GM18511 (cell line): ENCODE data around the gene PTK6.

Experiments
- ATAC-seq: cut with Tn5 transposase; IDR thresholded peaks from one replicate; pipeline ENCODE4 v1.9.1; 2021; ENCODE audit warnings: mild to moderate bottlenecking, moderate library complexity; ENCODE audit not compliant: unreplicated experiment

Gene PTK6

DNA sequence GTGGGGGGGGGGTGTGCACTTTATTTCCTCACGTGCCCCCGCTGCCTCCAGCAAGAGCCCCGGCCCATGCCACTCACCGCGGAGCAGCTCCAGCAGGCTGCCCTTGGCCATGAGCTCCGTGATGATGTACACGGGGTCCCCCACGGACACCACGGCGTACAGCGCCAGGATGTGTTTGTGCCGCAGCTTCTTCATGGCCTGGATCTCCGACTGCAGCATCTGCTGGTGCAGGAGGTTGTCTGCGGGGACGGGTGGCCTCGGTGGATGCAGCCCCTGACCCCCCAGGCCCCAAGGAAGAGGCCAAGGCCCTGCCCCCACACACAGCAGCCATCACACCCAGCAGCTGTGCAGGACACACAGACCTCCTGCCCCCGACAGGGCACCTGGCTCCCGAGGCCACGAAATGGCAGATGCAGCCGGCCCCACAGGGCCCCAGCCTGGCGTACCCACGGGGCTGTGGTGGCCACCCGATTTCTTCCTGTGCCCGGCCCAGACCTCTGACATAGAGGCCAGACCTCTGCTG, 4.7 kb downstream of the PTK6 start:
- no peak for ATAC-seq

DNA sequence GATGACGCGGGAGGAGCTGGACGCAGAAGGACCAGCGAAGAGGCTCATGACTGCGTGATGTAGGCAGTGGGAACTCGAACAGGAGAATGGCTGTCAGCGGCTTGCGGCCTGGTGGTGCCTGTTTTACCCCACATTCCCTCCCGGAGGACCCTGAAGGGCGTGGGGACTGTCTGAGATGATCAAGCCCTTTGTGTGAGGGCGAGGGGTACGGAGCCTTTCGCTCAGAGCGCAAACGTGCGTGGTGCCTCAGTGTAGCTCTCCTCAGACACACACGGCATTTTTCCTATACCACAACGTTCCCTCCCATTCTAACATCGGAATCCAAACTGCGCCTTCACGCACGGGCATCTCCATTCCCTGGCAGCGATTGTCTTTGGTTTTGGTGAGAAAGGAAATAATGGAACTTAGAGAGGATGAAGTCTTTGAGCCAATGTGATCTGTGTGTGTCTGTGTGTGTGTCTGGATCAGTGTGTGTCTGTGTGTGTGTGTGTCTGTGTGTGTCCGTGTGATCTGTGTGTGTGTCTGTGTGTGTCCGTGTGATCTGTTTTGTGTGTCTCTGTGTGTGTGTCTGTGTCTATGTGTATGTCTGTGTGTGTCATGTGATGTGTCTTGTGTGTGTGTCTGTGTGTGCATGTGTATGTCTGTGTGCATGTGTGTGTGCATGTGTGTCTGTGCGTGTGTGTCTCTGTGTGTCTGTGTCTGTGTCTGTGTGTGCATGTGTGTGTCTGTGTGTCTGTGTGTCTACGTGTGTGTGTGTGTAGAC, 5.3 kb downstream of the PTK6 start:
- ATAC-seq, result no peak

DNA sequence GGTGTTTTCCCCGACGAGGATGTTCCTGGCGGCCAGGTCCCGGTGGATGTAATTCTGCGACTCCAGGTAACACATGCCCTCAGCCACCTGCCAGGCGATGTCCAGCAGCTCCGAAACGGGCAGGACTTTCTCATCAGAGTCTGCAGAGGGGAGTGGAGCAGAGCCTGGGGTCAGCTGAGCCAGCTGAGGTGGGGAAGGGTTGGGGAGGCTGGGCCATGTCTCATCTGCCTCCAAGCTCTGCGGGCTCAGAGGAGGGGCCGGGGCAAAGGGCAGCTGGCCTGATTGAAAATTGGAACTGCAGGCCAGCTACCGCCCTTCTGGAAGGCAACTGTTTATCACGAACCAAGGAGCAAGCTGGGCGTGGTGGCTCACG, 6.4 kb downstream of the PTK6 start:
- ATAC-seq, result no peak

DNA sequence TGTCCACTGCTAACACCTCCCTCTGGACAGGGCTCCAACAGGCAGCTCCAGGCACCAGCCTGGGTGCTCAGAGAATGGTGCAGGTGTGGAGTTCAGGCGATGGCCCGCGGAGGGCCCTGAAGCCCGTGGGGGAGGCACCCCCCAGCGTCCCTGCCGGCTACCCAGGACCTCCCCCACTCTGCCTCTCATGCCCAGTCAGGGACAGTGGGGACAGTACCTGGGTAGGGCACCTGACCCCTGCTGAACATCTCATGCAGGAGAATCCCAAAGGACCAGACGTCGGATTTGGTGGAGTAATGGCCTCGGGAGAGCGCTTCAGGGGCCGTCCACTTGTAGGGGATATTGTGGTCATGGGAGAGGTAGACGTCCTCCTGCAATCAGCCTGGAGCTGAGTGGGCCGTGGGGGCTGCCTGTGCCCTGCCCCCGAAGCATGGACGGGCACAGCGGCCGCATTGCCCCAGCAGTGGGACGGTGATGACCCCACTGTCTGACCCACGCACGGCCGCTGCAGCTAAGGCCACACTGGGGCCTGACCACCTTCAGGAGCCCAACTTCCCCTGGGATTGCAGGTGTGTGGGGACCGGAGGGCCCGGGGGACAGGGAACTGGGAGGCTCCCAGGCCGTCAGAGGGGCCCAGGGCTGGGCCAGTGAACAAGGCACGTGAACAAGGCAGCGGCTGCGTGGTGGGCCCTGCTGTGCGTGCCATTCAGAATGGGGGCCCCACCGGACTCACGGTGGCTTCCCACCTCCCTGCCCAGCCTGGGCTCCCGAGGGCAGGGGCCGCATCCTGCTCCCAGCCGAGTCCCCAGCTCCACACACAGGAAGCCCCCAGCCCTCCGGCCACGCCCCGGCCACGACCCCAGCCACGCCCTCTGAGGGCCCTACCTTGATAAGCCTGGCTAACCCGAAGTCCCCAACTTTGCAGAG, 7.1 kb downstream of the PTK6 start:
- ATAC-seq, result no peak

DNA sequence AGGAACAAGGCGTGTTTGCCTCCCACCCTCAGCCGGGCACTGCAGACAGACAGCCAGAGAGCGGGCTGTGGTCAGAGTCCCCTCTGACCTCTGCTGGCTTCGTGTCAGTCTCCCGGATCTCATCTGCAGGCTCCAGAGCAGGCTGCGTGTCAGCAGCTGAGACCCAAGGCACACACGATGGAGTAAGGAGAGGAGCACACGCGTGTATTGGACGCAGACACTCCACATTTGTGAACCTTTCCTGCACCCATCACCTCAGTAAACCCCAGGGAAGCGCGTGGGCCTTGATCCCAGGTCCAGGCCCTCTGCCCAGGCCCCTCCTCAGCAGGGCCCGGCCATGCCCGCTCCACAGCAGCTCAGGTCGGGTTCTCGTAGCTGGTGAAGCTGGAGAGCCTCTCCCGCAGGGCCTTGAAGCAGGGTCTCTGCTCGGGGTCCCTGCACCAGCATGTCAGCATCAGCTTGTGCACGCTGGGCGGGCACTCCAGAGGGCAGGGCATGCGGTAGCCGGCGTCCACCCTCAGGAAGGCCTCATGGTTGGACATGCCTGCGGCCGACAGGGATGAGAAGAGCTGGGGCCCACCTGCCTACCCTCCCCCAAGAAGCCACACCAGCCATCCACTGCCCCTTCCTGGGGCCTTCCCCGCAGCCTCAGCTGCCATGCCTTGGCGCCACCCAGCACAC, 7.9 kb downstream of the PTK6 start:
- ATAC-seq, result no peak

DNA sequence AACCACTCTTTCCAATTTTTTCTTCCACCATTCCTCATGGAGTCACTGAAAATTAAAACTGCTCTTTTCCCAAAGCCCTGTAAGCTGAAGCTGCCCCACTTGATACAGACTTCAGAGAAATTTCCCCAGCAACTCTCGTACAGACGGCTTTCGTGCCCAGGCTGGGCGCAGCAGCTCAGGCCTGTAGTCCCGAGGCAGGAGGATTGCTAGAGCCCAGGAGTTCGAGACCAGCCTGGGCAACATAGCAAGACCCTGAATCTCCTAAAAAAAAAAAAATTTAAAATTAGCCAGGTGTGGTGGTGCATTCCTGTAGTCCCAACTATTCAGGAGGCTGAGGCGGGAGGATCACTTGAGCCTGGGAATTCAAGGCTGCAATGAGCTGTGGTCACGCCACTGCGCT, 10.0 kb downstream of the PTK6 start:
- no peak for ATAC-seq

DNA sequence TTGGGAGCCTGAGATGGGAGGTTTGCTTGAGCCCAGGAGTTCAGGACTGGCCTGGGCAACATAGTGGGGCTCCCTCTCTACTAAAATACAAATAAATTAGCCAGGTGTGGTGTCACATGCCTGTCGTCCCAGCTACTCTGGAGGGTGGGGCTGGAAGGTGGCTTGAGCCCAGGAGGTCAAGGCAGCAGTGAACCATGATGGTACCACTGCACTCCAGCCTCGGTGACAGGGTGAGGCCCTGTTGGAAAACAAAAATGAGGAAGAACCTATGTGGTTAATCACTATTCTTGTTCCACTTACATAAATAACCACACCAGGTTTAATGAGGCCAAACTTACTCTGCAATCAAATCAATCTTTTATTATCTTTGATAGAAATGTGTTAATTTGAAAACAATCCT, 11.2 kb downstream of the PTK6 start:
- ATAC-seq, result no peak

DNA sequence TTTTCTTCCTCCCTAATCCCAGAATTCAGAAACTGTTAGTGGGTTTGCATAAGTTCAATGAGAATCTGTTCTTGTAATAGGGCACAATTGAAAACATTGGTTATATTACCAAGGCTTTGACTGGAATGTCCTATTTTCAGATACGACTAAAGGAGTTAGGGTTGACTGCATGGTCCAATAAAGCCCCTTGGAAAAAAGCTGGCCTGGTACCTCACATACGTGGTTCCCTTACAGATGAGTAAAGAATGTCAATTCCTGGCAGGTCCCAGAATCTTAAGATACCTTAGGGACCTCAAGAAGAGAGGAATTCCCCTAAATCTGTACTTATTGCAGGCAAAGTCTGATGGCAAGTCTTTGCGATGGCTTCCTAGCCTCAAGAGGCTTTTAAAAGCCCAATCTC, 12.0 kb downstream of the PTK6 start:
- no peak for ATAC-seq

DNA sequence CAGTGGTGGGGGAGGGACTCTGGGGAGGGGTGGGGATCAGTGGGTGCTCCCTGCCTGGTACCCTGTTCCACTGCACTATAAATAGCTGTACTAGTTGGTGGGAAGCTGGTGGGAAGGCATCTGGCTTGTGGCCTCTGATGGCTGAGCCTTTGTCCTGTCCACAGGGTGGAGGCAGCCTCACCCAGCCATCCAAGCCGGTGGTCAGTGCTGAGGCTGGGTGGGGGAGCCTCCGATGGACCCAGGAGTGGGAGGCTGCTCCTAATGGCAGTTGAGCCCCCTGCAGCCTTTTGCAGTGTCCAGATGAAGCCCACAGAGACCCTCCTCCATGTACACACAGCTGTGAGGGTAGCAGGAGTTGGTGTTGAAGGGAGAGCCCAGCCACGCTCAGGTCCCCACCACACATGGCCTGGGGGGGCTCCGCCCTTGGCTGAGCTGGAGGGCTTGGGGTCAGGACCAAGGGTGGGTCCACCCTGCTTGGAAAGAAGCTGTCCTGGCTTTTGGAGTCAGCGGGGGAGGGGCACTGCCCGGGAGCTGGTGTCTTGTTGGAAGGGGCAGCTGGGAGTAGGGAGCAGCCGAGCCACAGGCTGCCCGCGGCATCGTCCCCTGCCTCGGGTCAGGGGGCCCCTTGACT, 14.1 kb downstream of the PTK6 start:
- no peak for ATAC-seq

DNA sequence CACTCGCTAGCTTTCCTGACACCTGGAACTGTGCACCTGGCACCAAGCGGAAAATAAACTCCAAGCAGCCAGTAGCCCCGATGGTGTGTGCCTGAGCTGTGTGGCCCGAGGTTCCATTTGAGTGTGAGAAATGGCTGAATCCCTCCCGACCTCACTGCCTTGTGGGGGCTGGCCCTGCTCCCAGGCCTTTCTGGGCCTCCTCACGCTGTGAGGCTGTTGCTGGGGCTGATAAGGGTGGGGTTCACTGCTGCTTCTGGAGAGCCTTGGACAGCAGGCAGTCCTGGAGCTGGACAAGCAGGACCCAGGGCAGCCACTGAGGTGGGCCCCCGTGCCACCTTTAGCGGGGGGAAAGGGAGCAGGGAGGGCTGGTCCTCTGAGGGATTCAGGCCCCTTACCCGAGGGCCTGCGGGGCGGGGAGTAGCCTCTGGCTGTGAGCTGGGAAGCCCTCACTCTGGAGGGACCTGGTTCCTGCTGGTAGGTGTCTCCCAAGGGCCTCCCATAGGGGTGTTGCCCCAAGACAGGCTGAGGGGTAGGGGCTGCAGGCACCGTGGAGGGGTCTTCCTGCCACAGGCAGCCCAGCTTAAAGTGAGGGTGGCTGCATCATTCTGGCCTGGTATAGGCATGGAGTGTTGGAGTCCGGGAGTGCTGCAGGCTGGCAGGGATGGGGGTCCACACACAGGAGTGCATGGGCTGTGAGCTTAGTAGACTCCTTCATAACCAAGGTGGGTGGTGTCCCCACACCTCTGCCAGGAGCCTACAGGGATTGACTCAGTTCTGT, 14.9 kb downstream of the PTK6 start:
- ATAC-seq, result no peak

DNA sequence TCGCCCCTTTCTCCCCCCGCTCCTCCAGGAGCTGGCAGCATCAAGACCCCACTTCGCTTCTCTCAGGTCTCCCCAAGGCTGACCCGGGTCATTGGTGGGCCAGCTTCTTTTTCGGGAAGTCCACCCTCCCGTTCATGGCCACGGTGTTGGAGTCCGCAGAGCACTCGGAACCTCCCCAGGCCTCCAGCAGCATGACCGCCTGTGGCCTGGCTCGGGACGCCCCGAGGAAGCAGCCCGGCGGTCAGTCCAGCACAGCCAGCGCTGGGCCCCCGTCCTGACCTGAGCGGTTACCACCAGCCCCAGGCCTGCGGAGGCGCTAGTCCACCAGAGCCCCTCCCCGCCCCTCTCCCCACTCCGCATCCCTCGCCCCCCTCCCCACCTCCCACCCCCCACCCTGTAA, 15.6 kb downstream of the PTK6 start:
- no peak for ATAC-seq

DNA sequence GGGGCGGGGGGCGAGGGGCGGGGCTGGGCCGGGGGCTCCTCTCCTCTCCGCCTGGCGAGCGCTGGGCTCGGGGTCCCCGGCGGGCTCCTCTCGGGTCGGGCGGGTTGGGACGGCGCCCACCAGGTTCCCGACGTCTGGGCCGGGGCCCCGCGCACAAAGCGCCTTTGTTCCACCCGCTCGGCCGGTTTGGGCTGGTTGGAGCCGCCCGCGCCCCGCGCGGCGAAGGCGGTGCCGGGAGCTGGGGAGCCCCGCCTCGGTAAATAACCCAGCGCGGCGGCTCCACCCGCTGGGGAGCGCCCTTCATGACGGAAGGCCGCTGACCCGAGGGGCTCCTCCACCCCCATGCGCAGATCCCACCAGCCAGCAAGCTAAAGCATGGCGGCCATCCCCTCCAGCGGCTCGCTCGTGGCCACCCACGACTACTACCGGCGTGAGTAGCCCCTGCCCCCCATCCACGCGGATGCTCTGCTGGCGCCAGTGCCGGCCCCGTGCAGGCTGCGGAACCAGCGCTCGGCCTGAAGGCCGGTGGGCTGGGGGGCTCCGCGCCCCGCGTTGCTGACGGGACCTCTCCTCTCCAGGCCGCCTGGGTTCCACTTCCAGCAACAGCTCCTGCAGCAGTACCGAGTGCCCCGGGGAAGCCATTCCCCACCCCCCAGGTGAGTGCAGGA, 16.1 kb downstream of the PTK6 start:
- peak; percentile 57 for ATAC-seq

DNA sequence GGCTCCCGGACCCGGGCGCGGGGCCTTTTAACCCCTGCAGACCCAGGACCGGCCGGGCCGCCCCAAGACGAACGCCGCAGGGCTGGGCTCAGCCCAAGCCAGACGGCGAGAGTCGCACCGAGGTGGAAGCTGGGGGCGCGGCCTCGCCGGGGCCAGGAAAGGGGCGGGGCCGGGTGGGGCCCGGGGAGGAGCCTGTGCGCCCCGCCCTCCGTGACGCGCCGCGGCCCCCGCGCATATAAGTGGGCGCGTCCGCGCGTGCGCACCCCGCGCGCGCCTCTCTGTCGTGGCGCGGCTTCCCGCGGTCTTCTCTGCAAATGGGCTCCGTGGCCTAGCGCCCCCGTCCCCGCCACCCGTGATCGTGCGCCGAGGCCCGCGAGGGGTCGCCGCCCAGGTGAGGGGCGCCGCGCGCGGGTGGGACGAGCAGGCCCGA, 16.7 kb downstream of the PTK6 start, which contains the start of gene PPDPF:
TSS of gene PPDPF (plus strand) at position 262 of the 430 bp plus-strand sequence. CDS start 544 bp downstream, outside the sequence.
- peak; percentile 69 for ATAC-seq

DNA sequence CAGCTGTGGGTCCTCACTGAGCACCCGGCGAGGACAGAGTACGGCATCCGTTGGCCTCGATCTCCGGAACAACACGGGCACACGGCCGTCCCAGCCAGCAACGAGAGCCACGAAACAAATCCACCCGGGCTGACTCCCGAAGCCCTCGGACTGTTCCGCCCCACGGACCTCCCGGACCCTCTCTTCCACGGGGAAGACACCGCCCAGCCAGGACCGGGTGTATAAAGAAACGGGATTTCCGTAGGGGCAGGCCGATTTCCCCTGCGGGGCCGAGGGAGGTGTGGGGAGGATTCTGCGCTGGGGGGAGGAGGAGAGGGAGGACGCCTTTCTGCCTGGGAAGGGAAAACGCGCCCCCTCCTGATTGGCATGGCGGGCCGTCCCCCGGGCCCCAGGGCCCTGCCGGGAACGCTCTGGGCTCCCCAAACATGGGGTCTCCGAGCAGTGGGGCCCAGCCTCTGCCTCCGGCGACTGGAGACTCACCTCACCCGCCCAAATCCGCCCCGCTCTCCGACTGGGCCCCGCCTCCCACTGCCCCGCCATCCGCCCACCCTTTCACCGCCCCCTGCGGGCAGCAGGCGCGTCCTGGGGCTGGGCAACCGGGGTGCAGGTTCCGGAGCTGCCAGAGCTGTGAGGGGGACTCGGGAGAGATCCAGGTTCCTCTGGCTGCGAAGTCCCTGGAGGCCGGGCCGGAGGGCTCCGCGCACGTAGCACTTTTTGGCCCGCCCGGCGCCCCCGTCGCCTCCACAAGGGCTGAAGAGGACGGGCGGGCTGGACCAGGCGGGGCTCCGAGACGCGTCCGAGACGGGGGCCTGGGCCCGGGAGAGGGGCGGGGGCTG, 17.3 kb downstream of the PTK6 start:
- ATAC-seq, result peak; percentile 50

DNA sequence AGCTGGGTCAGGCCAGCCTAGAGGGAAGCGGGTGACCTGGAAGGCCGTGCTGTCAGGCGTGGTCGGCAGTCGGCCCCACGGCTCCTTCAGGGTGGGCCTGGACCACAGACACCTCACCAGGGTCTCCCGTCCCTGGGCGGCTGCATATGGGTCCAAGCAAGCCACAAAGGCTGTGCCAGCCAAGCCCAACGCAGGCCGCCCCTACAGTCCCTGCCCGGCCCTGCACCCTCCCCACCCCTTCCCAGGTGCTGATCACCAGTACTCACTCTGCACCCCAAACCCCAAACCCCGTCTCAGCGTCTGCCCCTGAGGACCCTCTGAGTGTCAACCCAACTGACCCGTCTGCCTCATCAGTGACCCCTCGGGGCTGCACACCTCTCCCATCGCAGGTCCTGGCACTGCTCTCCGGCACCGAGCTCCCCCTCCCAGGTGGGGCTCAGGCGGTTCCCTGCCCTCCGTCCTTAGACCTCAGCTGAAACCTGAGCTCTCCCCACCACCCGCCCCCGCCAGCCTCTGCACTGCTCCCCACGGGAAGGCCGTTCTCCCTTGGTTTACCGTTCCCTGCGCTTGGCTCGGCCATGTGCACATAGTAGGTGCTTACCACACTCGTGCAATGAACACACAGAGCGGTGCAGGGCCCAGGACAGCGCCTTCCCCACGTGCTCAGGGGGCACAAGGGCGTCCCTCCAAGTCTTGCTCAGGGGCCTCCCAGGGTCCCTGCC, 18.1 kb downstream of the PTK6 start:
- ATAC-seq, result no peak

DNA sequence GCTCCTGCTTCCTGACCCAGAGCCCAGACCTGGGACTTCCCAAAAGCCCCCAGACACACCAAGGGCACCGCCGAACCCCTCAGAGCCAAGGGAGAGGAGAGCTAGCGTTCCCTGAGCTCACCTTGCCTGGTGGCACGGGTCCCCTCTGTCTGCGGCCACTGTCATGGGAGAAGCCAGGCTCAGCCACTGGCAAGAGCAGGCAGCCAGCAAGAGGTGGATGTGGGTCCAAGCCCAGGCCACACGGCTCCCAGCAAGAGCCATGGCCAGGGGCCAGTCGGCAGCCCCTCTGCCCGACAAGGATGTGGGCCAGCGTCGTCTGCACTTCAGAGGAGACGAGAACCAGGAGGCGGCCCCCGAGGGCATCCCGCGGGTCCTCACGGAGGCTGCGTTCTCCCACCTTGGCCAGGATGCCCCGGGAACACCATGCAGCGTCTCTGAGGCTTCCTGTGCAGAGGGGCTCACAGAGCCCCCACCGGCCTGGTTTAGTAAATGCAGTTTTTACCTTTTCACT, 18.8 kb downstream of the PTK6 start:
- ATAC-seq, result no peak
